ENCODE measurements around the gene RAB38. TPM values are rescaled to one million over a fixed set of nuclear protein-coding genes. Genes with fewer than 3 reads are reported as not detected.

Gene RAB38
- total RNA-seq, 1 experiment from 2014 or later: not detected

GRCh38 chr11:88115828-88116755, 59.2 kb downstream of the RAB38 start:
- CTCF ChIA-PET: no interaction called here
- intact Hi-C loops (cut with micrococcal nuclease): no loop called here

GRCh38 chr11:88114486-88115045, 60.7 kb downstream of the RAB38 start:
- Histone ChIP-seq H3K9ac (ENCODE audit: low read length) (no peak overlapping the region), H3F3A (ENCODE audit: low read length, unreplicated experiment) (no peaks in the 10 kb centered on the region), H3K4me2 (ENCODE audit: low read length) (no peak overlapping the region), H3K79me2 (ENCODE audit: low read length) (no peaks in the 10 kb centered on the region), H3K9me3 (ENCODE audit: low read length) (no peaks in the 10 kb centered on the region), H3K4me1 (ENCODE audit: insufficient read depth, low read length) (no peaks in the 10 kb centered on the region), H3K36me3 (ENCODE audit: low read depth, low read length) (no peaks in the 10 kb centered on the region), H3K9me2 (replicated peaks; ENCODE audit: low read length) (no peaks in the 10 kb centered on the region), H3K27me3 (ENCODE audit: low read length) (no peaks in the 10 kb centered on the region), H2AFZ (ENCODE audit: low read length) (no peak overlapping the region), H3K27ac (ENCODE audit: low read length) (no peak overlapping the region), H3K4me3 (ENCODE audit: low read length) (no peak overlapping the region), H4K20me1 (ENCODE audit: low read length) (no peaks in the 10 kb centered on the region)
- ATAC-seq (no peak), DNase-seq (no peak)
- POLR2A ChIA-PET (ENCODE audit: unreplicated experiment): no interaction called here
- TF ChIP-seq EZH2phosphoT487 (IDR thresholded peaks at IDR 0.05; ENCODE audit: borderline replicate concordance, low read length) (no peak), CTCF (conservative IDR thresholded peaks at IDR 0.05; ENCODE audit: low read depth, low read length) (no peak)
- intact Hi-C loops (cut with micrococcal nuclease): no loop called here
- BruUV-seq (replicated peaks): no TSS peak
- CTCF ChIA-PET: no interaction called here

More at GRCh38 chr11:88115828-88116755, 59.2 kb downstream of the RAB38 start:
- Histone ChIP-seq H3K36me3 (ENCODE audit: low read depth, low read length) (no peaks in the 10 kb centered on the region), H3K9ac (ENCODE audit: low read length) (no peak overlapping the region), H4K20me1 (ENCODE audit: low read length) (no peaks in the 10 kb centered on the region), H3K27me3 (ENCODE audit: low read length) (no peaks in the 10 kb centered on the region), H2AFZ (ENCODE audit: low read length) (no peak overlapping the region), H3K9me2 (replicated peaks; ENCODE audit: low read length) (no peaks in the 10 kb centered on the region), H3F3A (ENCODE audit: low read length, unreplicated experiment) (no peaks in the 10 kb centered on the region), H3K9me3 (ENCODE audit: low read length) (no peaks in the 10 kb centered on the region), H3K4me1 (ENCODE audit: insufficient read depth, low read length) (no peaks in the 10 kb centered on the region), H3K27ac (ENCODE audit: low read length) (no peak overlapping the region), H3K4me2 (ENCODE audit: low read length) (no peak overlapping the region), H3K79me2 (ENCODE audit: low read length) (no peaks in the 10 kb centered on the region), H3K4me3 (ENCODE audit: low read length) (no peak overlapping the region)
- POLR2A ChIA-PET (ENCODE audit: unreplicated experiment): no interaction called here
- BruUV-seq (replicated peaks): no TSS peak
- no peak for DNase-seq
- no peak for ATAC-seq
- TF ChIP-seq EZH2phosphoT487 (IDR thresholded peaks at IDR 0.05; ENCODE audit: borderline replicate concordance, low read length): no peak
- no peak for TF ChIP-seq CTCF (conservative IDR thresholded peaks at IDR 0.05; ENCODE audit: low read depth, low read length)
- no peak for TF ChIP-seq EZH2 (IDR thresholded peaks at IDR 0.05; ENCODE audit: low read length, unreplicated experiment)

GRCh38 chr11:88106666-88107065, 68.6 kb downstream of the RAB38 start:
- DNase-seq (no peak), ATAC-seq (no peak)
- H3K79me2 ChIP-seq (ENCODE audit: low read length): no peaks in the 10 kb centered on the region
- H3K36me3 ChIP-seq (ENCODE audit: low read depth, low read length): no peaks in the 10 kb centered on the region
- no peaks in the 10 kb centered on the region for H3K27me3 ChIP-seq (ENCODE audit: low read length)
- H2AFZ ChIP-seq (ENCODE audit: low read length): no peak overlapping the region
- no peak overlapping the region for H3K4me3 ChIP-seq (ENCODE audit: low read length)
- no peak overlapping the region for H3K9ac ChIP-seq (ENCODE audit: low read length)
- POLR2A ChIA-PET (ENCODE audit: unreplicated experiment): interaction anchor here (0.5 kb wide), 1 partner anchor 365 kb away, joined by 3 read pairs; no protein-coding TSS in a partner anchor
- TF ChIP-seq EZH2 (IDR thresholded peaks at IDR 0.05; ENCODE audit: low read length, unreplicated experiment) (no peak), EZH2phosphoT487 (IDR thresholded peaks at IDR 0.05; ENCODE audit: borderline replicate concordance, low read length) (no peak), CTCF (conservative IDR thresholded peaks at IDR 0.05; ENCODE audit: low read depth, low read length) (no peak)
- peaks cover 30% of the 10 kb centered on the region for H3K4me1 ChIP-seq (ENCODE audit: insufficient read depth, low read length)
- H3K4me2 ChIP-seq (ENCODE audit: low read length): no peak overlapping the region
- no peaks in the 10 kb centered on the region for H3K9me3 ChIP-seq (ENCODE audit: low read length)
- no peaks in the 10 kb centered on the region for H3K9me2 ChIP-seq (replicated peaks; ENCODE audit: low read length)
- peaks cover 6% of the 10 kb centered on the region for H3F3A ChIP-seq (ENCODE audit: low read length, unreplicated experiment)
- intact Hi-C loops (cut with micrococcal nuclease): no loop called here
- no peaks in the 10 kb centered on the region for H4K20me1 ChIP-seq (ENCODE audit: low read length)
- H3K27ac ChIP-seq (ENCODE audit: low read length): no peak overlapping the region
- no TSS peak for BruUV-seq (replicated peaks)
- CTCF ChIA-PET: no interaction called here
